K562 (cell line): ENCODE measurements around the gene RNF114. TPM values are rescaled to one million over a fixed set of nuclear protein-coding genes. Genes with fewer than 3 reads are reported as not detected.

Experiments
- BMI1 ChIP-seq: fragments of 150-350 bp; IDR thresholded peaks from 2 replicates; pipeline ENCODE4 v1.6.1; 2014; ENCODE audit warnings: low read length
- FUS ChIP-seq: fragments of 200-400 bp; formaldehyde crosslinking; optimal IDR thresholded peaks from 2 replicates; pipeline ENCODE3; 2017; ENCODE audit warnings: low read depth, low read length
- HNRNPL ChIP-seq: fragments of 200-400 bp; formaldehyde crosslinking; IDR thresholded peaks from 2 replicates; pipeline ENCODE4 v1.6.1; 2017; ENCODE audit warnings: low read depth, mild to moderate bottlenecking, low read length
- MAFG ChIP-seq: fragments of 450-650 bp; conservative IDR thresholded peaks from 2 replicates; pipeline ENCODE4 v1.6.1; 2016; ENCODE audit warnings: missing genetic modification characterization, missing compliant biosample characterization
- NBN ChIP-seq: fragments of 450-650 bp; IDR thresholded peaks from 2 replicates; pipeline ENCODE4 v1.6.1; 2016; ENCODE audit warnings: low read depth, mild to moderate bottlenecking
- NCOA1 ChIP-seq: fragments of 450-650 bp; IDR thresholded peaks from 2 replicates; pipeline ENCODE4 v1.6.1; 2016; ENCODE audit warnings: low read depth
- NR3C1 ChIP-seq: sonication (generic); formaldehyde crosslinking; IDR thresholded peaks from 2 replicates; pipeline ENCODE4 v1.8.1; 2022; ENCODE audit warnings: missing genetic modification reagents
- ZNF316 ChIP-seq: fragments of 450-650 bp; IDR thresholded peaks from 2 replicates; pipeline ENCODE4 v1.6.1; 2016
- polyA plus RNA-seq, 8 experiments: library from polyadenylated mRNA; depleted of rRNA in 4 of 8; stranded (reverse) in 5 of 8; unstranded in 3 of 8; fragments of >200 nt; fragmentation: Nextera tagmentation in 2 of 8; fragmentation: Illumina TruSeq in 1 of 8; extraction: Ambion mirVana in 2 of 8; extraction: Trizol in 1 of 8; gene quantifications; 2 replicates each; pipeline versions ENCODE4 v1.2.1 to v1.2.3, GENCODE V29; 2011 to 2014; ENCODE audit warnings: inconsistent platforms in 1 of 8, missing spikeins in 1 of 8
- total RNA-seq, 7 experiments: library from RNA; depleted of rRNA in 6 of 7; stranded (reverse); fragments of >200 nt in 6 of 7; fragmentation: Illumina TruSeq in 2 of 7; extraction: Trizol in 2 of 7; gene quantifications; 2 replicates each; pipeline versions ENCODE4 v1.2.1 to v1.2.3, GENCODE V29; 2011 to 2021; ENCODE audit warnings: low replicate concordance in 1 of 7
- TF ChIP-seq, protein P1 (sequence below), 2 experiments: fragments of 450-650 bp; conservative IDR thresholded peaks; 2 replicates each; pipeline ENCODE4 v1.6.1; 2017; ENCODE audit warnings: mild to moderate bottlenecking in 2 of 2, moderate library complexity in 2 of 2
- TF ChIP-seq, protein P2 (sequence below): fragments of 450-650 bp; formaldehyde crosslinking; IDR thresholded peaks from 2 replicates; pipeline ENCODE4 v1.4.0; 2020; ENCODE audit warnings: mild to moderate bottlenecking
- TF ChIP-seq, protein P3 (sequence below): fragments of 450-650 bp; formaldehyde crosslinking; IDR thresholded peaks from 2 replicates; pipeline ENCODE4 v1.4.0; 2020; ENCODE audit warnings: mild to moderate bottlenecking, mixed read lengths
- TF ChIP-seq, protein P4 (sequence below): fragments of 450-650 bp; formaldehyde crosslinking; IDR thresholded peaks from 2 replicates; pipeline ENCODE4 v1.4.0; 2020; ENCODE audit warnings: mild to moderate bottlenecking, moderate library complexity
- TF ChIP-seq, protein P5 (sequence below), 2 experiments: fragments of 150-350 bp in 1 of 2; IDR thresholded peaks; 2 replicates each; pipeline ENCODE4 v1.6.1; 2012 to 2016; ENCODE audit warnings: low read depth in 2 of 2, low read length in 2 of 2, mild to moderate bottlenecking in 1 of 2, moderate library complexity in 1 of 2
- TF ChIP-seq, protein P6 (sequence below): fragments of 250-450 bp; sonication (Bioruptor Pico); IDR thresholded peaks from 2 replicates; pipeline ENCODE4 v1.8.0; 2022; ENCODE audit warnings: inconsistent platforms

Gene RNF114
- total and polyA plus RNA-seq, 9 of the 15 experiments (the other 6 are each of a cell fraction or from before 2014, with no cell fraction given) = 38.6 to 111 (median 62.6) TPM

DNA sequence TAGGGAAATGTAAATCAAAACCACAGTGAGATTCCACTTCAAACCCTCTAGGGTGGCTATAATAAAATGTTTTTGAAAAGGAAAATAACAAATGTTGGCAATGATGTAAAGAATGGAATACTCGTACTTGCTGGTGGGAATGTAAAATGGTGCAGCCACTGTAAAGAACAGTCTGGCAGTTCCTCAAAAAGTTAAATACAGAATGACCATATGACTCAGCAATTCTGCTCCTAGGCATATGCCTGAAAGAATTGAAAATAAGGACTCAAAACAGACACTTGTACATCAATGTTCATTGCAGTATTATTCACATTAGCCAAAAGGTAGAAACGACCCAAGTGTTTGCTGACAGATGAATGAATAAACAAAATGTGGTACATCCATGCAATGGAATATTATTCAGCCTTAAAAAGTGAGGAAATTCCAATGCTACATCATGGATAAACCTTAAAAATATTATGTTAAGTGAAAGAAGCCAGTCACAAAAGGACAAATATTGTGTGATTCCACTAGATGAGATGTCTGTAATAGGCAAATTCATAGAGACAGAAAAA, 10.2 kb upstream of the RNF114 start (continued):
- TF ChIP-seq, protein P1, sequence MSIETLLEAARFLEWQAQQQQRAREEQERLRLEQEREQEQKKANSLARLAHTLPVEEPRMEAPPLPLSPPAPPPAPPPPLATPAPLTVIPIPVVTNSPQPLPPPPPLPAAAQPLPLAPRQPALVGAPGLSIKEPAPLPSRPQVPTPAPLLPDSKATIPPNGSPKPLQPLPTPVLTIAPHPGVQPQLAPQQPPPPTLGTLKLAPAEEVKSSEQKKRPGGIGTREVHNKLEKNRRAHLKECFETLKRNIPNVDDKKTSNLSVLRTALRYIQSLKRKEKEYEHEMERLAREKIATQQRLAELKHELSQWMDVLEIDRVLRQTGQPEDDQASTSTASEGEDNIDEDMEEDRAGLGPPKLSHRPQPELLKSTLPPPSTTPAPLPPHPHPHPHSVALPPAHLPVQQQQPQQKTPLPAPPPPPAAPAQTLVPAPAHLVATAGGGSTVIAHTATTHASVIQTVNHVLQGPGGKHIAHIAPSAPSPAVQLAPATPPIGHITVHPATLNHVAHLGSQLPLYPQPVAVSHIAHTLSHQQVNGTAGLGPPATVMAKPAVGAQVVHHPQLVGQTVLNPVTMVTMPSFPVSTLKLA (conservative IDR thresholded peaks at IDR 0.05) = 0 out of 4 replicates have a peak, but pooled peaks of 1 of the 2 experiments have one; percentile 24
- TF ChIP-seq, protein P2, sequence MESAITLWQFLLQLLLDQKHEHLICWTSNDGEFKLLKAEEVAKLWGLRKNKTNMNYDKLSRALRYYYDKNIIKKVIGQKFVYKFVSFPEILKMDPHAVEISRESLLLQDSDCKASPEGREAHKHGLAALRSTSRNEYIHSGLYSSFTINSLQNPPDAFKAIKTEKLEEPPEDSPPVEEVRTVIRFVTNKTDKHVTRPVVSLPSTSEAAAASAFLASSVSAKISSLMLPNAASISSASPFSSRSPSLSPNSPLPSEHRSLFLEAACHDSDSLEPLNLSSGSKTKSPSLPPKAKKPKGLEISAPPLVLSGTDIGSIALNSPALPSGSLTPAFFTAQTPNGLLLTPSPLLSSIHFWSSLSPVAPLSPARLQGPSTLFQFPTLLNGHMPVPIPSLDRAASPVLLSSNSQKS = no peak
- peak; percentile 98 for TF ChIP-seq ZNF316
- no peak for TF ChIP-seq NR3C1 (CRISPR knock-in tag)
- TF ChIP-seq HNRNPL = no peak
- TF ChIP-seq, protein P3, sequence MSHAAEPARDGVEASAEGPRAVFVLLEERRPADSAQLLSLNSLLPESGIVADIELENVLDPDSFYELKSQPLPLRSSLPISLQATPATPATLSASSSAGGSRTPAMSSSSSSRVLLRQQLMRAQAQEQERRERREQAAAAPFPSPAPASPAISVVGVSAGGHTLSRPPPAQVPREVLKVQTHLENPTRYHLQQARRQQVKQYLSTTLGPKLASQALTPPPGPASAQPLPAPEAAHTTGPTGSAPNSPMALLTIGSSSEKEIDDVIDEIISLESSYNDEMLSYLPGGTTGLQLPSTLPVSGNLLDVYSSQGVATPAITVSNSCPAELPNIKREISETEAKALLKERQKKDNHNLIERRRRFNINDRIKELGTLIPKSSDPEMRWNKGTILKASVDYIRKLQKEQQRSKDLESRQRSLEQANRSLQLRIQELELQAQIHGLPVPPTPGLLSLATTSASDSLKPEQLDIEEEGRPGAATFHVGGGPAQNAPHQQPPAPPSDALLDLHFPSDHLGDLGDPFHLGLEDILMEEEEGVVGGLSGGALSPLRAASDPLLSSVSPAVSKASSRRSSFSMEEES (CRISPR knock-in tag) = no peak
- TF ChIP-seq BMI1 = no peak
- TF ChIP-seq NBN = no peak
- TF ChIP-seq, protein P4, sequence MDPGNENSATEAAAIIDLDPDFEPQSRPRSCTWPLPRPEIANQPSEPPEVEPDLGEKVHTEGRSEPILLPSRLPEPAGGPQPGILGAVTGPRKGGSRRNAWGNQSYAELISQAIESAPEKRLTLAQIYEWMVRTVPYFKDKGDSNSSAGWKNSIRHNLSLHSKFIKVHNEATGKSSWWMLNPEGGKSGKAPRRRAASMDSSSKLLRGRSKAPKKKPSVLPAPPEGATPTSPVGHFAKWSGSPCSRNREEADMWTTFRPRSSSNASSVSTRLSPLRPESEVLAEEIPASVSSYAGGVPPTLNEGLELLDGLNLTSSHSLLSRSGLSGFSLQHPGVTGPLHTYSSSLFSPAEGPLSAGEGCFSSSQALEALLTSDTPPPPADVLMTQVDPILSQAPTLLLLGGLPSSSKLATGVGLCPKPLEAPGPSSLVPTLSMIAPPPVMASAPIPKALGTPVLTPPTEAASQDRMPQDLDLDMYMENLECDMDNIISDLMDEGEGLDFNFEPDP (CRISPR knock-in tag) = no peak
- TF ChIP-seq, protein P5, sequence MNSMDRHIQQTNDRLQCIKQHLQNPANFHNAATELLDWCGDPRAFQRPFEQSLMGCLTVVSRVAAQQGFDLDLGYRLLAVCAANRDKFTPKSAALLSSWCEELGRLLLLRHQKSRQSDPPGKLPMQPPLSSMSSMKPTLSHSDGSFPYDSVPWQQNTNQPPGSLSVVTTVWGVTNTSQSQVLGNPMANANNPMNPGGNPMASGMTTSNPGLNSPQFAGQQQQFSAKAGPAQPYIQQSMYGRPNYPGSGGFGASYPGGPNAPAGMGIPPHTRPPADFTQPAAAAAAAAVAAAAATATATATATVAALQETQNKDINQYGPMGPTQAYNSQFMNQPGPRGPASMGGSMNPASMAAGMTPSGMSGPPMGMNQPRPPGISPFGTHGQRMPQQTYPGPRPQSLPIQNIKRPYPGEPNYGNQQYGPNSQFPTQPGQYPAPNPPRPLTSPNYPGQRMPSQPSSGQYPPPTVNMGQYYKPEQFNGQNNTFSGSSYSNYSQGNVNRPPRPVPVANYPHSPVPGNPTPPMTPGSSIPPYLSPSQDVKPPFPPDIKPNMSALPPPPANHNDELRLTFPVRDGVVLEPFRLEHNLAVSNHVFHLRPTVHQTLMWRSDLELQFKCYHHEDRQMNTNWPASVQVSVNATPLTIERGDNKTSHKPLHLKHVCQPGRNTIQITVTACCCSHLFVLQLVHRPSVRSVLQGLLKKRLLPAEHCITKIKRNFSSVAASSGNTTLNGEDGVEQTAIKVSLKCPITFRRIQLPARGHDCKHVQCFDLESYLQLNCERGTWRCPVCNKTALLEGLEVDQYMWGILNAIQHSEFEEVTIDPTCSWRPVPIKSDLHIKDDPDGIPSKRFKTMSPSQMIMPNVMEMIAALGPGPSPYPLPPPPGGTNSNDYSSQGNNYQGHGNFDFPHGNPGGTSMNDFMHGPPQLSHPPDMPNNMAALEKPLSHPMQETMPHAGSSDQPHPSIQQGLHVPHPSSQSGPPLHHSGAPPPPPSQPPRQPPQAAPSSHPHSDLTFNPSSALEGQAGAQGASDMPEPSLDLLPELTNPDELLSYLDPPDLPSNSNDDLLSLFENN (IDR thresholded peaks at IDR 0.05; ENCODE audit: low read depth in 2 of 2, low read length in 2 of 2) = no peak
- TF ChIP-seq, protein P6, sequence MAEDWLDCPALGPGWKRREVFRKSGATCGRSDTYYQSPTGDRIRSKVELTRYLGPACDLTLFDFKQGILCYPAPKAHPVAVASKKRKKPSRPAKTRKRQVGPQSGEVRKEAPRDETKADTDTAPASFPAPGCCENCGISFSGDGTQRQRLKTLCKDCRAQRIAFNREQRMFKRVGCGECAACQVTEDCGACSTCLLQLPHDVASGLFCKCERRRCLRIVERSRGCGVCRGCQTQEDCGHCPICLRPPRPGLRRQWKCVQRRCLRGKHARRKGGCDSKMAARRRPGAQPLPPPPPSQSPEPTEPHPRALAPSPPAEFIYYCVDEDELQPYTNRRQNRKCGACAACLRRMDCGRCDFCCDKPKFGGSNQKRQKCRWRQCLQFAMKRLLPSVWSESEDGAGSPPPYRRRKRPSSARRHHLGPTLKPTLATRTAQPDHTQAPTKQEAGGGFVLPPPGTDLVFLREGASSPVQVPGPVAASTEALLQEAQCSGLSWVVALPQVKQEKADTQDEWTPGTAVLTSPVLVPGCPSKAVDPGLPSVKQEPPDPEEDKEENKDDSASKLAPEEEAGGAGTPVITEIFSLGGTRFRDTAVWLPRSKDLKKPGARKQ (CRISPR knock-in tag) = no peak
- peak; percentile 98 for TF ChIP-seq MAFG
- no peak for TF ChIP-seq NCOA1
- no peak for TF ChIP-seq FUS
